Amniotic epithelial cell (primary cell): ENCODE results near the gene ESCO1.
"Not testable (repeated sequence)": the region's sequence is repeated elsewhere in the genome, so short reads cannot be mapped to it uniquely, and the experiment has no call there.

Source experiments
- DNase-seq: peaks from one replicate; pipeline ENCODE4 v3.0.0-alpha.2; 2010; ENCODE audit warnings: low read depth

The ESCO1 gene

DNA sequence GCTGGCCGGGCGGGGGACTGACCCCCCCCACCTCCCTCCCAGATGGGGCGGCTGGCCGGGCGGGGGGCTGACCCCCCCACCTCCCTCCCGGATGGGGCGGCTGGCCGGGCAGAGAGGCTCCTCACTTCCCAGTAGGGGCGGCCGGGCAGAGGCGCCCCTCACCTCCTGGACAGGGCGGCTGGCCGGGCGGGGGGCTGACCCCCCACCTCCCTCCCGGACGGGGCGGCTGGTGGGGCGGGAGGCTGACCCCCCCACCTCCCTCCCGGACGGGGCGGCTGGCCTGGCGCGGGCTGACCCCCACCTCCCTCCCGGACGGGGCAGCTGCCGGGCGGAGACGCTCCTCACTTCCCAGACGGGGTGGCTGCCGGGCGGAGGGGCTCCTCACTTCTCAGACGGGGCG, 8.1 kb downstream of the ESCO1 start:
- DNase-seq: not testable (repeated sequence)

DNA sequence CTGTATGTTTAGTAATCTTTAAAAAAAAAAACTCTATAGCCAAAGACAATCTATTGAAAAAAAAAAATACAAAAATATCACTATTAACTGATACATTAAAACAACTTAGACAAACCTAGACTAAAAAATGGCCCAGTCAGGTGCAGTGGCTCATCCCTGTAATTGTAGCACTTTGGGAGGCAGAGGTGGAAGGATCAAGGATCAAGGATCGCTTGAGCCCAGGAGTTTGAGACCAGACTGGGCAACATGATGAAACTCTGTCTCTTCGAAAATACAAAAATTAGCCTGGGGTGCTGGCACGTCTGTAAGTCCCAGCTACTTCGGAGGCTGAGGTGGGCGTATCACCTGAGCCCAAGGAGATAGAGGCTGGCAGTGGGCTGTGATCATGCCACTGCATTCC, 16.1 kb downstream of the ESCO1 start:
- DNase-seq: no peak

DNA sequence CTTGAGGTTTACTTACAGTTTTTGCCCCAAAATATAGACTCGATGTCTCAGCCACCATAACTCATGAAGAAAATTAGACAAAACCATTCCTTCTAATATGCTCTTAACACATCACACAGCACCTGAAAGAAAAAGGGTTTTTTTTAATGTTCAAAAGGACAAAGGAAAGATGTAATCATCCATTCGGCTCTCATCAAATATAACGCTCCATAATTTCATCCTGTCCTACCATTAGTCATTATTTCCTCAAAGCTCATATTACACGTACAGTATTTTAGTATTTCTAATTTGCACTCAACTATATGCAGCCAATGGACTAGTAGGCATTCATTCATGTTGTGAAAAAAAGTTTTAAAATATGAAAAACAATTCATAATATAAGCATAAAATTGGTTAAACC, 24.8 kb downstream of the ESCO1 start:
- no peak for DNase-seq

DNA sequence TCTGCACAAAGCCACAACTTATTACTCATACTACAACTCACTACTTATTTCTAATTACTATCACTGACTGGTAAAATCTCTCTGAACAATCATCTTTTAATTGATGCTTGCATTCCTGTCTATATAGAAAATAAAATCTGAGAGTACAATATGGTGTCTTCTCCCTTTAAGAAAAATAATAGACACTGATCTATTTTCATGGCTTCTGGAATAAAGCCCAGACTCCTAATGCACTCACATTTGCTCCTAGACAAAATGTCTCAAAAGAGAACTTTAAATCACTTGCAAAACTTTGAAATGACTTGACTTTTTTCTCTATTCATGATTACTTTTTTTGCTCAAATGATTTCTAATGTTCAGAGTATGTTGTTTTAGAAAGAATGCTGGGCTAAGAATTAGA, 28.7 kb downstream of the ESCO1 start:
- no peak for DNase-seq

DNA sequence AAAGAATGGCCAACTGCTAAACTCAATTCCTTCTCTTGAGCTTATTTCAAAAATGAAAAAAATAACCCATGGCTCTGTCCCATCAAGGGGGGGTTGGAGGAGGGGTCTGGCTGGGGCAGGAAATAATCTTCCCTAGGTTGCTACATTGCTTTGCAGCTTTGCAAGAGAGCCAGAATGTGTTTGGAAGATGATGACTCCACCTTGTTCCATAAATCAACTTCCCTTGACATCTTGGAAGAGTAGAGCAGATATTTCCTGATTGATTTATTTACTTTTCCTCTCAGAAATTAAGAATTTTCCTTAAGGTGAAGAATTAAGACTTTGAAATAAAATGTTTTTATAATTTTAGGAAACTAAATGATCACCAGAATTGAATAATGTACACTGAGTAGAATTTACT, 41.3 kb downstream of the ESCO1 start:
- DNase-seq: no peak

DNA sequence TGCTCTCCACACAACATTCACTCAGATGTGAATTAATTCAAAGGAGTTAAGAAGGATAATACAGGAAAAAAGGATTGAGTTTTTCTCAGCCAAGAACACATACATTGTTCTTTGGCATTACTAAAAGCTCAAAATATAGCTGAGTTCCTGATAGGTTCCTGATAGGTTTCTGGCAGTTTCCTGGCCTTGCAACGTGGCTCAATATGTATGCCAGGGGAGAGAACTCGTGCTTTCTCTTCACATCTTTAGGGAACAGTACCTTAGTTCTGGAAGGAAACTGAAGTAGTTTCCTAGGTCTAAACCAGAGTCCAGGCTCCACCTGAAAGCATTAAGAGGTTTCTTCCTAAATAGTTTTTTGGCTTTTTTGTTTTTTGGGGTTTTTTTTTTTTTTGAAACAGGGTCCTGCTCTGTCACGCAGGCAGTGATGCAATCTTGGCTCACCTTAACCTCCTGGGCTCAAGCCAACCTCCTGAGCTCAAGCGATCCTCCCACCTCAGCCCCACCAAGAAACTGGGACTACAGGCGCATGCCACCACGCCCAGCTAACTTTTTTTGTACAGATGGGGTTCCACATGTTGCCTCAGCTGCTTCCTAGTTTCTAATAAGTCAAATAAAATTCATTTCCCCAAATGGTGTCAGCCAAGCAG, 42.8 kb downstream of the ESCO1 start:
- no peak for DNase-seq

DNA sequence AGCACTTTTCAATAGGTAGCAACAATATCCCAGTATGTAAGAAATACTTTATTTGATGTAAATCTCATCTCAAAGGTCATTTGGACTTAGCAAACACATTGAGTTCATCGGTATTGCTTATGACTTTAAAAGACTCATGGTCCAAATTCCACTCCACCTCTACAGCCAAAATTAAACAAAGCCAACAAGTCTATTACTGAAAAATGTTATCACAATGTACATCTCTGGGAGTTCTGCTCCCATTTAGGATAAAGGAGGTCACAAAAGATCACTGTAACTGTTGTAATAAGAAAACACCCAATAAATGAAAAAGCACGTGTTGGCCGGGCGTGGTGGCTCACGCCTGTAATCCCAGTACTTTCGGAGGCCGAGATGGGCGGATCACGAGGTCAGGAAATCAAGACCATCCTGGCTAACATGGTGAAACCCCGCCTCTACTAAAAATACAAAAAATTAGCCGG, 50.0 kb downstream of the ESCO1 start:
- no peak for DNase-seq

DNA sequence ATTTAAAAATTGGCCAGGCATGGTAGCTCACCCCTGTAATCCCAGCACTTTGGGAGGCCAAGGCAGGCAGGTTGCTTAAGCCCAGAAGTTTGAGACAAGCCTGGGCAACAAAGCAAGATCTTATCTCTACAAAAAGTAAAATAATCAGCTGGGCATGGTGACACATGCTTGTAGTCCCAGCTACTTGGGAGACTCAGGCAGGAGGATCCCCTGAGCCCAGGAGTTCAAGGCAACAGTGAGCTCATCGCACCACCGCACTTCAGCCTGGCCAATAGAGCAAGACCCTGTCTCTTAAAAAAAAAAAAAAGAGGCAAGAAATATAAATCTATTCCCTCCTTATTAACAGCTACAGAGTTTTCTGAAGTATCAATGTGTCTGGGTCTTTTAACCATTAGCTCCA, 51.9 kb downstream of the ESCO1 start:
- peak; percentile 32 for DNase-seq

DNA sequence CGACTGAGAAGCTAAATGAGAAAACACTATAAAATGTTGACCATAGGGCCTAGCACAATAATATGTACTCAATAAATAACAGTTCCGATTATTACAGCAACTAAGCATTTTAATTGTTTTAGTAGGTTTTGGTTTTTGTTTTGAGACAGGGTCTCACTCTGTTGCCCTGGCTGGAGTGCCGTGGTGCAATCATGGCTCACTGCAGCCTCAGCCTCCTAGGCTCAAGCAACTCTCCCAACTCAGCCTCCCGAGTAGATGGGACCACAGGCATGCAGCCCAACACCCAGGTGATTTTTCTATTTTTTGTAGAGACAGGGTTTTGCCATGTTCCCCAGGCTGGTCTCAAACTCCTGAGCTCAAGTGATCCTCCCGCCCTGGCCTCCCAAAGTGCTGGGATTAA, 54.1 kb downstream of the ESCO1 start:
- DNase-seq: no peak

DNA sequence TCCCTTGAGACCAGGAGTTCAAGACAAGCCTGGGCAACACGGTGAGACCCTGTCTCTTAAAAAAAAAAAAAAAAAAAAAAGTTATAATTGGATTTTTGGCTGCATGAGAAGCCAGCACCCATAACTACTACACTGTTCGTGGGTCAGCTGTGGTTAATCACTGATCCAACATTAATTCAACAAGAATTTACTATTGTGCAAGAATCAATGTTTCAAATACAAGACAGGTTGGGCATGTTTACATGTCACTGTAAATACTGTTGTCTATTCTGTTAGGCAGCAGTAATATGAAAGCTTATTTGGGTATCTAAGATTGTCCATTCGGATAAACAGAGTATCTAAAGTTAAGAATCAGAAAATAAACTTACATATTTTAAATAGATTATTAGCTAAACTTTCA, 62.3 kb downstream of the ESCO1 start:
- DNase-seq: no peak

DNA sequence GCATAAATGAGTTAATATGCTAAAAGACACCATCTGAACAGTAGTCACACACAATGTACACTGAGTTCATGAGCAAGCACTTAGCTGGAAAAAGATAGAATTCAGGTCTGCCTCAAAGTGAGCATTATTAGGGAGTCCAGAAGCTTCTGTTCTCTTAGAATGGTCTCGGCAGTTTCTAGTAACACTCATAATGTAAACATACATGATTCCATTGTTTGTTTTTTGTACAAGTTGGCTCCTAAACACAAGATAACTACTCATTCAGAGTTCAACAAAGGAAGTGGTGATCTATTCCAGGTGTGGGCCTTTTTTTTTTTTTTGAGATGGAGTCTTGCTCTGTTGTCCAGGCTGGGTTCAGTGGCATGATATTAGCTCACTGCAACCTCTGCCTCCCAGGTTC, 66.2 kb downstream of the ESCO1 start:
- DNase-seq: no peak

DNA sequence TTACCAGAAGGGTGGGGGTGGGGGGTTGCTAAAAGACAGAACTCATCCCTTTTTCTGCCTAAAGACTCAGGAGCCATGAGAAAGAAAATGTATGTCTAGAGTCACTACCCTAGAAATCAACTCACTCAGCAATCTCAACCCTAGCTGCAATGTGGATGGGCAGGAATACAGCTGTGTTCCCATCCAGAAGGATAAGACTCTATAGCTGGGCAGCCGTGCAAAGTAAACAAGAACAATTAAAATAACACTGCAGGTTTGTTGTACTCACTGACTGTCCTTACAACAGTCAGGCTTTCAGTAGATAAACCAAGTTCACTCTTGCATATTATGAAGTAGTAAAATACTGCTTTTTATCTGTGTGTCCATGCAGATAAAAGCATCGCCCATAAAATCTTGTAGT, 74.0 kb downstream of the ESCO1 start:
- DNase-seq: no peak

DNA sequence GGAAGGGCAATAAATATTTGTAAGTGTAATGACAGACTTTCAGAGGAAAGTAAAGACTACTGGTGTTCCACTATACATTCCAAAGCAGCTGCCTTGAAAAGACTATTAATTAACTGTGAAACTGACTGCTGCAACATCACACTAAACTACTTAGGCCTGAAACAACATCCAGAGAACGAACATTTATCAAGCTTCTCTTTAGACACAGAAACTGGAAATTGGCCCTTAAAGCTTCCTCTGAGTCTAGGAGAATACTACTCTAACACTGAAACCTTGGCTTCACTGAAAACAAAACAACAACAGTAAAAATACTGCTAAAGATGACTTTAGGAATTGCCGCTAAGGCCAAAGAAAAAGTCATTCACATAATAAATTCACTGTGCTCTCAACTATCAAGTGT, 74.6 kb downstream of the ESCO1 start:
- no peak for DNase-seq

DNA sequence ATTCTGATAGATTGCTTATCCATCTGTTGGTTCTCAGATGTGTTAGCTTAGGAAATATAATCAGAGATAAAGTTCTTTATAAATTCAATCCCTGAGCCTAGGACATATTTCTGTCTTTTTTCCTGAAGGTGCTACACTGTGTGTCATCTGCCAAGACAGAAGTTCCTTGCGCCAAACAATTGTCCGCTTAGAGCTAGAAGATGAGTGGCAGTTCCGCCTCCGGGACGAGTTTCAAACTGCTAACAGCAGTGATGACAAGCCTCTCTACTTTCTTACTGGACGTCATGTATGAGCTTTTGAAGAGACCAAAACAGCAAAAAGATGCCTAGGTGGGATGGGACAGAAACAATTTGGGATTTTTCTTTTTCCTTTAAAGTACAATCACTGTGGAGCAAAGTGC, 78.0 kb downstream of the ESCO1 start:
- no peak for DNase-seq

DNA sequence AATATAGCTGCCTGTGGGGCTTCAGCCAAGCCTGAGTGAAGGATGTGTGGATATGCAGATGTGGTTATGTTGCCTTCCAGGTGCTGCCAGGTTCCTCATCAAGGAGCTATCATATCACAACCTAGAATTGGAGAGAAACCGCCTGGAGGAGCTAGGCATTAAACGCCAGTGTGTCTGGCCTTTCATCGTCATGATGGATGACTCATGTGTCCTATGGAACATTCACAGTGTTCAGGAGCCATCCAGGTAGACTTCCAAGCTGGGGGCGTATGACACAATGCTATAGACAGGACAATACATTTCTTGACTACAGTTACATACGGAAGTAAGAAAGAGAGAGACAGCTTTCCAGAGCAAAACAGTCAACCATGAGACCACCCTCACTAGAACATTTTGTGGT, 86.8 kb downstream of the ESCO1 start:
- DNase-seq: peak; percentile 24

DNA sequence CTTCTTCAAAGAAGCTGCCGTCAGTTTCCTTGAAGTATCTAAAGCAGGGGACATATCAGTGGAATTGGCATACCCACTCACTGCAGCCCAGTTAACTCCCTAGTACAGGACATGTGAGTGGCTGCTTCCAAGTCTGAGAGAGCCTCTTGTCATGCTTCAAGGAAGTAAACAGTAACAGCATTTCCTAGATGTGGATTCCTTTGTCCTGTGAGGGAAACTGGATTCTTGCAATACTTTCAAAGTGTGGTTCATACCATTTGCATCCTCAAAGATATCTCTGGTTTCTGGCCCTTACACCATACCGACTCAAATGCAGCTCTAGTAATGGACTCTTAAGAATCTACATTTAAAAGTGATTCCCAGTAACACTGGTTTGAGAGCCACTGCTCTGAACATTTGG, 87.2 kb downstream of the ESCO1 start:
- DNase-seq: peak; percentile 58

DNA sequence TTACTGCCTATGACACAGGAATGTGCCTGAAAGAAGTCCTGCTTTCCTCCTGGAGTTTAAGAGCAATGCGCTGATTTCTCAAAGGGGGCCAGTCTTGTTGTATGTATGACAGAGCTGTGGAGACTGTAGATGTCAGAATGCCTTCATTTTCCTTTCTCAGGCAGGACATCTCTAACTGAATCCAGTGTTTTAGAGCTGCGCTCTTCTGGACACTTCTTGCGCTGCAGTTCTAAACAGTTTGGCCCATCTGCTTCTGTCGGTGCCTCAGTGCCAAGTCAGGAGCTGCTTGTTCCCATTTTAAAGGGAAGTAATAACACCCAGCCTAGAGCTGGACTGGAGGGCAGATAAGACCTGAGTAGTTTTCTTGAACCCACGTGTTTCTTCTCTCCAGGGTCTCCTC, 91.4 kb downstream of the ESCO1 start:
- DNase-seq: no peak

DNA sequence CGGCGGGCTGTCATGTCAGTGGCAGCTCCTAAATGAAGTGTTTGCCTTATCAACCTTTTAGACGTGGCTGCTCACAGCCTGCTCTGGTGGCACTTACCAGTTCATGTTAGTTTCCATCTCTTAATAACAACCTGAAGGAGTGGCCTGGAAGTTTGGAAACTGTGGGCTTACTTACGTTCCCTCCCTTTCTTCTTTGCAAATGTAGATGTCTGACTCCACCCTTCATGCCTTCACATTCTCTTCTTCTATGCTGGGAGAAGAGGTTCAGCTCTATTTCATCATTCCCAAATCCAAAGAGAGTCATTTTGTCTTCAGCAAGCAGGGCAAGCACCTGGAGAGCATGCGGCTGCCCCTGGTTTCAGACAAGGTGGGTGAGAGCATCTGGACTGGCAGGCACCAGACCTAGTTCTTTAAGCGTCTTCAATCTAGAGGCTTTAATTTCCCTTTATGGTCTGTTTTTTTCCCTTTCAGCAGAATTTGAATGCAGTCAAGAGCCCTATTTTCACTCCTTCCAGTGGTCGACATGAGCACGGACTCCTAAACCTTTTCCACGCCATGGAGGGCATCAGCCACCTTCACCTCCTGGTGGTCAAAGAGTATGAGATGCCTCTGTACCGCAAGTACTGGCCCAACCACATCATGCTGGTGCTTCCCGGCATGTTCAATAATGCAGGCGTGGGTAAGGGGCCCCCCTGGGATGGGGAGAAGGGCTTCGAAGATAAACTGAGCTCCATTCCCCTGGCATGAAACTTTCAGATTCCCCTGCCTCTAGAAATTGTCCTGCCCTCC, 92.4 kb downstream of the ESCO1 start:
- no peak for DNase-seq

DNA sequence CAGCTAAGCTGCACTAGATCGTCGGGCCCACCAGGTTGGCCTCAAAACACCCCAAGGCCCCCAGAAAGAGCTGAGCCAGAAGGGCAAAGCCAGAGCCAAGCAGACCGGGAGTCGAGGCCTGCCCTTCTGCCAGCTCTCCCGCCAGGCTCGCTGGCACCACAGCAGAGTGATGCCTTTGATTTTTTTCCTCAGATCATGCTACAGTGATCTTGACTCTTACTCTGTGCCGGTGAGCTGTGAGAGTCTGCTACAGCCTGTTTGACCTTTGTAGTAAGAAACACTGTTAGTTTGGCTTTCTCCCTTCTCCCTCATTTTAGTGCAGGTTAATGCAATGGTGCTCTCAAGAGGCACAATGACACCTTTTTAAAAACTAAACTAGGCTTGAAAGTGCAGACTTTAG, 97.8 kb downstream of the ESCO1 start:
- DNase-seq: no peak

DNA sequence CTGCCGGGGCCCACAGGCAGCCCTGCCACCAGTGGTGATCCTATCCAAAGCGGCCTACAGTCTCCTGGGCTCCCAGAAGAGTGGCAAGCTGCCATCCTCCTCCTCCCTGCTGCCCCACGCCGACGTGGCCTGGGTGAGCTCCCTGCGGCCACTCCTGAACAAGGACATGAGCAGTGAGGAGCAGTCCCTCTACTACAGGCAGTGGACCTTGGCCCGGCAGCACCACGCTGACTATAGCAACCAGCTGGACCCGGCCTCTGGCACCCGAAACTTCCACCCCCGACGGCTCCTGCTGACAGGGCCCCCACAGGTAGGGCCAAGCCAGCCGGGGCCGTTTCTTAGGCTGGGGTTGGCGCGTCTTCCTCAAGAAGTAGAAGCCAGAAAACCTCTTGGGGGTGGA, 100.5 kb downstream of the ESCO1 start:
- DNase-seq: no peak

DNA sequence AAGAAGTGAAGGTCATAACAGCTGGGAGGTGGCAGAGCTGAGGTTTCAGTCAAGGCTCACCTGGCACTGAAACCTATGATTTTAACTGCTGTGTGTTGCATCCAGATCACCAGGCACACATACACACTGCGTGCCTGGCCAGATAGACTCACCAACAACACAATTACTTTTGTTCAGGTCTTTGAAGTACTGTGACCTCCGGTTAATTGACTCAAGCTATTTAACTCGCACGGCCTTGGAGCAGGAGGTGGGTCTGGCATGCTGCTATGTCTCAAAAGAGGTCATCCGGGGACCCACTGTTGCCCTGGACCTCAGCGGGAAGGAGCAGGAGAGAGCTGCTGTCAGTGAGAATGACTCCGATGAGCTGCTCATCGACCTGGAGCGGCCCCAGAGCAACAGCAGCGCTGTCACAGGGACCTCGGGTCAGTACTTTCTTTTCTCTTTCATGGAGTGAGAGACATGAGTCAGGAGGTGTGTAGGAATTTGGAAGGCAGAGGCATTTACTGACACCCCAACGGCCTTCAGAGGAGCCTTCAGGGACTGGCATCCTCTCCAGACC, 104.1 kb downstream of the ESCO1 start:
- no peak for DNase-seq

DNA sequence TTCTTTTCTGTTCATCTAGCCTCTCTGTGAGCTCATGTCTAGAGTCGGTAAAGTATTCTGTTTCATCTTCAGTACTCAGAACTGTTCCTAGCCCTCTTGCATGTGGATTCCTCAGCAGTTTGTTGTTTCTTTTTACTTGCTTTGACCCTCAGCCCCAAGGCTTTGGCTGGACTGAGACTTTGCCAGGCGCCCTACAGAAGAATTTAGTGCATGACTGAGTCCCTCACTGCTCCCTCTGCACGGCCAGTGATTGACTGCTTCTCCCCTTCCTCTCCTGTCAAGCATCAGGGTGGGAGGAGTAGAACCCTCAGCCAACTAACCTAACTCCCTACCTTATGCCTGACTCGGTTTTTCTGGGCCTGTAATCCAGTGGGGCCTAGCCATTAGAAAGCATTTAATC, 109.8 kb downstream of the ESCO1 start:
- DNase-seq: no peak

DNA sequence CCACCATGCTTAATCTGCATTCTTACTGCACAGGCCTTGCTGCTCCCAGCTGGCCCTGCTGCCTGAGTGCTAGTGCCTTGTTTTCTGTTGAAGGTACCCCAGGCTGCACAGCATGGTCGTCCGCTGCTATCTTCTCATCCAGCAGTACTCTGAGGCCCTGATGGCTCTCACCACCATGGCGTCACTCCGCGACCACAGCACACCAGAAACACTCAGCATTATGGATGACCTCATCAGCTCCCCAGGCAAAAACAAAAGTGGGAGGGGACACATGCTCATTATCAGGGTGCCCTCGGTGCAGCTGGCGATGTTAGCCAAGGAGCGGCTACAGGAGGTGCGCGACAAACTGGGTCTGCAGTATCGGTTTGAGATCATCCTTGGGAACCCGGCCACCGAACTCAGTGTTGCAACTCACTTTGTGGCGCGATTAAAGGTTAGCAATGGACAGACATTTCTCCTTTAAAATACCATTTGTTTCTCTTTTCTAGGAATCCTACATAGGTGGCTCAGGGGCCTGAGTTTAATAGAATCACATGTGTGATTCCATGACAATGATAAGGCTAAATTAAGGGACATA, 110.5 kb downstream of the ESCO1 start:
- DNase-seq: no peak
